ENCODE measurements around the gene EPM2A. TPM values are rescaled to one million over a fixed set of nuclear protein-coding genes. Genes with fewer than 3 reads are reported as not detected.

The EPM2A gene
- total and polyA plus RNA-seq, 2 experiments from 2014 or later, result 3.7 to 17.8 TPM

DNA sequence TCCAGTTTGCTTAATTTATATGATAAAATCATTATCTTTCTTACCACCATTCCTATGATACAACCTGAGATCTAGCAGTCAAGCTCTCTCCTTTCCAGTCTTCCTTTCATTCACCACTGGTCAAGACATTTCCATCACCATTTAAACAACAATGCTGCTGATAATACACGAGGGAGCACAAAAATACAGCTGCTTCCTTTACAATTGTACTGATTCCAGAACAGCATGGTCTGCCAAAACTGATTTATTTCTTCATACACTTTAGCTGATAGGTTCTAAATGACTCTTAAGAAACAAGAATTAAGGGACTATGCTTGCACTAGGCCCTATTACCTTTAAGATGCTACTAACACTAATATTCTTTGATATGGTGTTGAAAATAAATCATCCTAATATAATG, 65.0 kb downstream of the EPM2A start:
- DNase-seq (ENCODE audit: low spot score), result no peak
- H3K4me3 Mint-ChIP-seq, result no peak overlapping the region
- no peaks in the 10 kb centered on the region for H4K20me1 ChIP-seq (replicated peaks; ENCODE audit: insufficient read depth)
- no peaks in the 10 kb centered on the region for H3K79me2 ChIP-seq (replicated peaks; ENCODE audit: insufficient read depth)
- H3K27ac Mint-ChIP-seq, result no peak overlapping the region; the same call in 1 of the 2 replicates
- H3K36me3 Mint-ChIP-seq (ENCODE audit: low read depth), result peaks cover 3% of the 10 kb centered on the region; the same call in 1 of the 3 replicates
- H2AFZ ChIP-seq, result no peak overlapping the region
- peaks cover 4% of the 10 kb centered on the region; the same call in 1 of the 3 replicates for H3K4me1 Mint-ChIP-seq
- no peak overlapping the region for H3K27ac ChIP-seq (ENCODE audit: low read depth)
- TF ChIP-seq EZH2phosphoT487 (IDR thresholded peaks at IDR 0.05; ENCODE audit: unreplicated experiment) (no peak), STAT1 (IDR thresholded peaks at IDR 0.05; ENCODE audit: unreplicated experiment) (no peak), NANOG (IDR thresholded peaks at IDR 0.05; ENCODE audit: borderline replicate concordance) (no peak), EZH2 (IDR thresholded peaks at IDR 0.05; ENCODE audit: low read depth, unreplicated experiment) (no peak)
- TF ChIP-seq, protein P1, sequence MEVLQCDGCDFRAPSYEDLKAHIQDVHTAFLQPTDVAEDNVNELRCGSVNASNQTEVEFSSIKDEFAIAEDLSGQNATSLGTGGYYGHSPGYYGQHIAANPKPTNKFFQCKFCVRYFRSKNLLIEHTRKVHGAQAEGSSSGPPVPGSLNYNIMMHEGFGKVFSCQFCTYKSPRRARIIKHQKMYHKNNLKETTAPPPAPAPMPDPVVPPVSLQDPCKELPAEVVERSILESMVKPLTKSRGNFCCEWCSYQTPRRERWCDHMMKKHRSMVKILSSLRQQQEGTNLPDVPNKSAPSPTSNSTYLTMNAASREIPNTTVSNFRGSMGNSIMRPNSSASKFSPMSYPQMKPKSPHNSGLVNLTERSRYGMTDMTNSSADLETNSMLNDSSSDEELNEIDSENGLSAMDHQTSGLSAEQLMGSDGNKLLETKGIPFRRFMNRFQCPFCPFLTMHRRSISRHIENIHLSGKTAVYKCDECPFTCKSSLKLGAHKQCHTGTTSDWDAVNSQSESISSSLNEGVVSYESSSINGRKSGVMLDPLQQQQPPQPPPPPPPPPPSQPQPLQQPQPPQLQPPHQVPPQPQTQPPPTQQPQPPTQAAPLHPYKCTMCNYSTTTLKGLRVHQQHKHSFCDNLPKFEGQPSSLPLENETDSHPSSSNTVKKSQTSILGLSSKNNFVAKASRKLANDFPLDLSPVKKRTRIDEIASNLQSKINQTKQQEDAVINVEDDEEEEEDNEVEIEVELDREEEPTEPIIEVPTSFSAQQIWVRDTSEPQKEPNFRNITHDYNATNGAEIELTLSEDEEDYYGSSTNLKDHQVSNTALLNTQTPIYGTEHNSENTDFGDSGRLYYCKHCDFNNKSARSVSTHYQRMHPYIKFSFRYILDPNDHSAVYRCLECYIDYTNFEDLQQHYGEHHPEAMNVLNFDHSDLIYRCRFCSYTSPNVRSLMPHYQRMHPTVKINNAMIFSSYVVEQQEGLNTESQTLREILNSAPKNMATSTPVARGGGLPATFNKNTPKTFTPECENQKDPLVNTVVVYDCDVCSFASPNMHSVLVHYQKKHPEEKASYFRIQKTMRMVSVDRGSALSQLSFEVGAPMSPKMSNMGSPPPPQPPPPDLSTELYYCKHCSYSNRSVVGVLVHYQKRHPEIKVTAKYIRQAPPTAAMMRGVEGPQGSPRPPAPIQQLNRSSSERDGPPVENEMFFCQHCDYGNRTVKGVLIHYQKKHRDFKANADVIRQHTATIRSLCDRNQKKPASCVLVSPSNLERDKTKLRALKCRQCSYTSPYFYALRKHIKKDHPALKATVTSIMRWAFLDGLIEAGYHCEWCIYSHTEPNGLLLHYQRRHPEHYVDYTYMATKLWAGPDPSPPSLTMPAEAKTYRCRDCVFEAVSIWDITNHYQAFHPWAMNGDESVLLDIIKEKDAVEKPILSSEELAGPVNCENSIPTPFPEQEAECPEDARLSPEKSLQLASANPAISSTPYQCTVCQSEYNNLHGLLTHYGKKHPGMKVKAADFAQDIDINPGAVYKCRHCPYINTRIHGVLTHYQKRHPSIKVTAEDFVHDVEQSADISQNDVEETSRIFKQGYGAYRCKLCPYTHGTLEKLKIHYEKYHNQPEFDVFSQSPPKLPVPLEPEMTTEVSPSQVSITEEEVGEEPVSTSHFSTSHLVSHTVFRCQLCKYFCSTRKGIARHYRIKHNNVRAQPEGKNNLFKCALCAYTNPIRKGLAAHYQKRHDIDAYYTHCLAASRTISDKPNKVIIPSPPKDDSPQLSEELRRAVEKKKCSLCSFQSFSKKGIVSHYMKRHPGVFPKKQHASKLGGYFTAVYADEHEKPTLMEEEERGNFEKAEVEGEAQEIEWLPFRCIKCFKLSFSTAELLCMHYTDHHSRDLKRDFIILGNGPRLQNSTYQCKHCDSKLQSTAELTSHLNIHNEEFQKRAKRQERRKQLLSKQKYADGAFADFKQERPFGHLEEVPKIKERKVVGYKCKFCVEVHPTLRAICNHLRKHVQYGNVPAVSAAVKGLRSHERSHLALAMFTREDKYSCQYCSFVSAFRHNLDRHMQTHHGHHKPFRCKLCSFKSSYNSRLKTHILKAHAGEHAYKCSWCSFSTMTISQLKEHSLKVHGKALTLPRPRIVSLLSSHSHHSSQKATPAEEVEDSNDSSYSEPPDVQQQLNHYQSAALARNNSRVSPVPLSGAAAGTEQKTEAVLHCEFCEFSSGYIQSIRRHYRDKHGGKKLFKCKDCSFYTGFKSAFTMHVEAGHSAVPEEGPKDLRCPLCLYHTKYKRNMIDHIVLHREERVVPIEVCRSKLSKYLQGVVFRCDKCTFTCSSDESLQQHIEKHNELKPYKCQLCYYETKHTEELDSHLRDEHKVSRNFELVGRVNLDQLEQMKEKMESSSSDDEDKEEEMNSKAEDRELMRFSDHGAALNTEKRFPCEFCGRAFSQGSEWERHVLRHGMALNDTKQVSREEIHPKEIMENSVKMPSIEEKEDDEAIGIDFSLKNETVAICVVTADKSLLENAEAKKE (CRISPR knock-in tag; IDR thresholded peaks at IDR 0.05), result no peak
- TF ChIP-seq, protein P2, sequence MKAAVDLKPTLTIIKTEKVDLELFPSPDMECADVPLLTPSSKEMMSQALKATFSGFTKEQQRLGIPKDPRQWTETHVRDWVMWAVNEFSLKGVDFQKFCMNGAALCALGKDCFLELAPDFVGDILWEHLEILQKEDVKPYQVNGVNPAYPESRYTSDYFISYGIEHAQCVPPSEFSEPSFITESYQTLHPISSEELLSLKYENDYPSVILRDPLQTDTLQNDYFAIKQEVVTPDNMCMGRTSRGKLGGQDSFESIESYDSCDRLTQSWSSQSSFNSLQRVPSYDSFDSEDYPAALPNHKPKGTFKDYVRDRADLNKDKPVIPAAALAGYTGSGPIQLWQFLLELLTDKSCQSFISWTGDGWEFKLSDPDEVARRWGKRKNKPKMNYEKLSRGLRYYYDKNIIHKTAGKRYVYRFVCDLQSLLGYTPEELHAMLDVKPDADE (IDR thresholded peaks at IDR 0.05), result no peak
- H3K36me3 ChIP-seq (ENCODE audit: insufficient read depth), result no peaks in the 10 kb centered on the region
- ATAC-seq, result no peak
- H3K9me2 ChIP-seq (ENCODE audit: insufficient read depth), result no peaks in the 10 kb centered on the region
- no peak overlapping the region for H3K4me3 ChIP-seq
- no peaks in the 10 kb centered on the region for H3K4me1 ChIP-seq (ENCODE audit: insufficient read depth)
- H3K4me2 ChIP-seq, result no peak overlapping the region
- no peaks in the 10 kb centered on the region for H3K9me3 Mint-ChIP-seq
- H3K27me3 Mint-ChIP-seq (ENCODE audit: insufficient read depth, low read depth, poor library complexity), result peaks cover 1% of the 10 kb centered on the region
- no peaks in the 10 kb centered on the region for H3F3A ChIP-seq (replicated peaks; ENCODE audit: low read depth)
- no peaks in the 10 kb centered on the region for H3K27me3 ChIP-seq (ENCODE audit: insufficient read depth)
